BE2C (cell line): ENCODE data around the gene KCNT2.

Experiments
- DNase-seq: peaks from one replicate; pipeline ENCODE4 v3.0.0-alpha.2; 2020
- H3K27me3 ChIP-seq: fragments of 250-450 bp; sonication (Bioruptor Pico); 2 replicates; pipeline ENCODE4 v1.5.1; 2020; ENCODE audit warnings: mild to moderate bottlenecking
- H3K36me3 ChIP-seq: fragments of 250-450 bp; sonication (Bioruptor Pico); 2 replicates; pipeline ENCODE4 v1.5.1; 2020; ENCODE audit warnings: mild to moderate bottlenecking
- H3K4me1 ChIP-seq: fragments of 250-450 bp; sonication (Bioruptor Pico); 2 replicates; pipeline ENCODE4 v1.5.1; 2020
- H3K4me3 ChIP-seq: 2 replicates; pipeline ENCODE4 v1.5.1; 2011; ENCODE audit warnings: low read depth, low read length
- H3K9me3 ChIP-seq: fragments of 250-450 bp; sonication (Bioruptor Pico); 2 replicates; pipeline ENCODE4 v1.5.1; 2020
- TF ChIP-seq, protein P1 (sequence below): IDR thresholded peaks from 2 replicates; pipeline ENCODE4 v1.5.1; 2012; ENCODE audit warnings: mild to moderate bottlenecking, low read depth, low read length

KCNT2 gene

DNA sequence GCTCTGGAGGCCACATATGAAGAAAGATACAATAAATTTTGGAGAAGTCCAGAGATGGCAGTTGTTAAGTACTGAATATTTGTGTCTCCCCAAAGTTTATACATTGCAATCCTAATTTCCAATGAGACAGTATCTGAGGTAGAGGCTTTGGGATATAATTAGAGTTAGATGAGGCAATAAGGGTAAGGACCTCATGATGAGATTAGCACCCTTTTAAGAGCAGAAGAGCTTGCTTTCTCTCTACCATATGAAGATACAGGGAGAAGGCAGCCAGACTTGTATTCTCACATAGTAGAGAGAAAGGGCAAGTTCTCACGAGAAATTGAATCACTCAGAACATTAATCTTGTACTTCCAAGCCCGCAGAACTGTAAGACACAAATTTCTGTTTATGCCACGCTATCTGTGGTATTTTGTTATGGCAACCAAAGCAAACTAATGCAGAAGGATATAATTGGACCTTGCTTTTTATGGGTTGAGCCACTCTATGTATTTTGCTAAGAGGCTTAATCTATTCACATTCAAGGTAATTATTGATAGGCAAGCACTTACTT is 430.1 kb downstream of the KCNT2 start:
- TF ChIP-seq, protein P1, sequence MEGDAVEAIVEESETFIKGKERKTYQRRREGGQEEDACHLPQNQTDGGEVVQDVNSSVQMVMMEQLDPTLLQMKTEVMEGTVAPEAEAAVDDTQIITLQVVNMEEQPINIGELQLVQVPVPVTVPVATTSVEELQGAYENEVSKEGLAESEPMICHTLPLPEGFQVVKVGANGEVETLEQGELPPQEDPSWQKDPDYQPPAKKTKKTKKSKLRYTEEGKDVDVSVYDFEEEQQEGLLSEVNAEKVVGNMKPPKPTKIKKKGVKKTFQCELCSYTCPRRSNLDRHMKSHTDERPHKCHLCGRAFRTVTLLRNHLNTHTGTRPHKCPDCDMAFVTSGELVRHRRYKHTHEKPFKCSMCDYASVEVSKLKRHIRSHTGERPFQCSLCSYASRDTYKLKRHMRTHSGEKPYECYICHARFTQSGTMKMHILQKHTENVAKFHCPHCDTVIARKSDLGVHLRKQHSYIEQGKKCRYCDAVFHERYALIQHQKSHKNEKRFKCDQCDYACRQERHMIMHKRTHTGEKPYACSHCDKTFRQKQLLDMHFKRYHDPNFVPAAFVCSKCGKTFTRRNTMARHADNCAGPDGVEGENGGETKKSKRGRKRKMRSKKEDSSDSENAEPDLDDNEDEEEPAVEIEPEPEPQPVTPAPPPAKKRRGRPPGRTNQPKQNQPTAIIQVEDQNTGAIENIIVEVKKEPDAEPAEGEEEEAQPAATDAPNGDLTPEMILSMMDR: no peak
- Histone ChIP-seq H3K4me1 (no peaks in the 10 kb centered on the region), H3K9me3 (no peaks in the 10 kb centered on the region), H3K27me3 (no peaks in the 10 kb centered on the region), H3K4me3 (no peak overlapping the region), H3K36me3 (no peaks in the 10 kb centered on the region)
- no peak for DNase-seq
